Tibial nerve (tissue), 4 donors: ENCODE measurements around the gene IL31RA. TPM values are rescaled to one million over a fixed set of nuclear protein-coding genes. Genes with fewer than 3 reads are reported as not detected.

Source experiments
- DNase-seq, 2 donors: peaks; one replicate each; pipeline ENCODE4 v3.0.0-alpha.2; 2019; ENCODE audit warnings: low spot score in 2 of 2
- H3K27ac ChIP-seq, 4 donors: fragments of 200-600 bp; sonication (generic) in 3 of 4; one replicate each; pipeline ENCODE4 v1.5.1; 2017 to 2019; ENCODE audit warnings: mild to moderate bottlenecking in 1 of 4
- H3K27me3 ChIP-seq, 2 donors: fragments of 200-600 bp; sonication (generic) in 1 of 2; one replicate each; pipeline versions ENCODE4 v1.5.1 to v1.6.0; 2017 to 2019
- H3K36me3 ChIP-seq, 3 donors: fragments of 200-600 bp; sonication (generic); one replicate each; pipeline ENCODE4 v1.5.1; 2018 to 2019
- H3K4me1 ChIP-seq, 4 donors: fragments of 200-600 bp; sonication (generic) in 3 of 4; one replicate each; pipeline ENCODE4 v1.5.1; 2017 to 2019
- H3K4me3 ChIP-seq, 4 donors: fragments of 200-600 bp; sonication (generic) in 3 of 4; one replicate each; pipeline ENCODE4 v1.5.1; 2017 to 2019; ENCODE audit warnings: mild to moderate bottlenecking in 1 of 4, moderate library complexity in 1 of 4
- H3K9me3 ChIP-seq, 4 donors: fragments of 200-600 bp; sonication (generic) in 3 of 4; one replicate each; pipeline ENCODE4 v1.5.1; 2017 to 2019
- EP300 ChIP-seq, 2 donors: sonication (generic); formaldehyde crosslinking; IDR thresholded peaks; one replicate each; pipeline ENCODE4 v1.6.1; 2017; ENCODE audit warnings: antibody characterized with exemption in 2 of 2, mild to moderate bottlenecking in 1 of 2
- POLR2A ChIP-seq, 2 donors: fragments of 450-650 bp; IDR thresholded peaks; one replicate each; pipeline ENCODE4 v1.6.1; 2017; ENCODE audit warnings: antibody characterized with exemption in 2 of 2, mild to moderate bottlenecking in 2 of 2, moderate library complexity in 2 of 2
- WGBS, 2 donors: methylation state at CpG; one replicate each; pipeline ENCODE4 v1.1.5; 2018; 5-methylcytosine and 5-hydroxymethylcytosine counted together
- total RNA-seq, 4 donors: library from RNA; depleted of rRNA; stranded (reverse); fragments of >200 nt; gene quantifications; one replicate each; pipeline ENCODE4 v1.1.0, GENCODE V29; 2016
- TF ChIP-seq, protein P1 (sequence below), 5 experiments: fragments of 200-600 bp in 3 of 5; fragments of 450-650 bp in 2 of 5; sonication (generic) in 3 of 5; IDR thresholded peaks; one replicate each; pipeline ENCODE4 v1.5.1; 2016 to 2019; ENCODE audit warnings: antibody characterized with exemption in 5 of 5, mild to moderate bottlenecking in 3 of 5, moderate library complexity in 2 of 5

The IL31RA gene
- total RNA-seq, 4 donors from 2014 or later = 0.60 TPM; not detected in 3

DNA sequence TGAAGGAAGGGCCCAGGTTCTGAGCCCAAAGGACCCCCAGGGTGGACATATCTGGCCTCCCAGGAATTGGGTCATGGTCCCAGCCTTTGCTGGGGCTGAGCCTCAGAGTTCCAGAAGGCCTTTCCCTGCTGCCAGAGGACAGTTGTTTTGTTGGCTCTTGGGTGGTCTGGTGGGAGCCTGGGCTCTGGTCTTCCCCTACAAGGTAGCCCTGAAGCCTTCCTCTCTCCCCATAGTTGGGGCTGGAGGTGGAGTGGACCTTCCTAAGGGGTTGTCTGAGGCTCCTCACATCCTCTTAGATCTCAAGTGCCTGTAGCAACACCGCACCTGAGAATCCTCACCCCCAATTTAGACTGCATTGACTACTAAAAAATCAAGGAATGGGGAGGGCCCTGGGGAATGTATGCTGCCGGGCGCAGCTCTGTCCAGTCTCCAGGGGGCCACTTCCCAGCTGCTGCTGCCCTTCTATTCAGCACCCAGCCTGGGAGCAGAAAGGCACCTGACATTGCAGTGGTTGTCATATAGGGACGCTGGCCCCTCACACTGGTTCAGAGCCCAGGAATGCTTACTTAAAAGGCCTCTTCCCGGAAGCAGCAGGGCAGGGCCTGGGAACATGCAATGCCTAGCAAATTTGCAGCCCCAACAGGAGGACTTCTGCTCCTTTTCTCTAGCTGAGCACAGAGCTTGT lies 66.4 kb downstream of the IL31RA start:
- no peaks in the 10 kb centered on the region for H3K36me3 ChIP-seq
- TF ChIP-seq EP300 (IDR thresholded peaks at IDR 0.05) (no peak), POLR2A (IDR thresholded peaks at IDR 0.05) (no peak)
- TF ChIP-seq, protein P1, sequence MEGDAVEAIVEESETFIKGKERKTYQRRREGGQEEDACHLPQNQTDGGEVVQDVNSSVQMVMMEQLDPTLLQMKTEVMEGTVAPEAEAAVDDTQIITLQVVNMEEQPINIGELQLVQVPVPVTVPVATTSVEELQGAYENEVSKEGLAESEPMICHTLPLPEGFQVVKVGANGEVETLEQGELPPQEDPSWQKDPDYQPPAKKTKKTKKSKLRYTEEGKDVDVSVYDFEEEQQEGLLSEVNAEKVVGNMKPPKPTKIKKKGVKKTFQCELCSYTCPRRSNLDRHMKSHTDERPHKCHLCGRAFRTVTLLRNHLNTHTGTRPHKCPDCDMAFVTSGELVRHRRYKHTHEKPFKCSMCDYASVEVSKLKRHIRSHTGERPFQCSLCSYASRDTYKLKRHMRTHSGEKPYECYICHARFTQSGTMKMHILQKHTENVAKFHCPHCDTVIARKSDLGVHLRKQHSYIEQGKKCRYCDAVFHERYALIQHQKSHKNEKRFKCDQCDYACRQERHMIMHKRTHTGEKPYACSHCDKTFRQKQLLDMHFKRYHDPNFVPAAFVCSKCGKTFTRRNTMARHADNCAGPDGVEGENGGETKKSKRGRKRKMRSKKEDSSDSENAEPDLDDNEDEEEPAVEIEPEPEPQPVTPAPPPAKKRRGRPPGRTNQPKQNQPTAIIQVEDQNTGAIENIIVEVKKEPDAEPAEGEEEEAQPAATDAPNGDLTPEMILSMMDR (IDR thresholded peaks at IDR 0.05) = no peak
- WGBS, 2 donors = 95 to 100% methylated on average over 1 to 5 of the region's 5 CpGs
- no peak overlapping the region for H3K4me3 ChIP-seq
- no peaks in the 10 kb centered on the region for H3K27me3 ChIP-seq
- H3K4me1 ChIP-seq = no peaks in the 10 kb centered on the region
- H3K9me3 ChIP-seq = no peaks in the 10 kb centered on the region
- no peak for DNase-seq
- no peak overlapping the region for H3K27ac ChIP-seq

DNA sequence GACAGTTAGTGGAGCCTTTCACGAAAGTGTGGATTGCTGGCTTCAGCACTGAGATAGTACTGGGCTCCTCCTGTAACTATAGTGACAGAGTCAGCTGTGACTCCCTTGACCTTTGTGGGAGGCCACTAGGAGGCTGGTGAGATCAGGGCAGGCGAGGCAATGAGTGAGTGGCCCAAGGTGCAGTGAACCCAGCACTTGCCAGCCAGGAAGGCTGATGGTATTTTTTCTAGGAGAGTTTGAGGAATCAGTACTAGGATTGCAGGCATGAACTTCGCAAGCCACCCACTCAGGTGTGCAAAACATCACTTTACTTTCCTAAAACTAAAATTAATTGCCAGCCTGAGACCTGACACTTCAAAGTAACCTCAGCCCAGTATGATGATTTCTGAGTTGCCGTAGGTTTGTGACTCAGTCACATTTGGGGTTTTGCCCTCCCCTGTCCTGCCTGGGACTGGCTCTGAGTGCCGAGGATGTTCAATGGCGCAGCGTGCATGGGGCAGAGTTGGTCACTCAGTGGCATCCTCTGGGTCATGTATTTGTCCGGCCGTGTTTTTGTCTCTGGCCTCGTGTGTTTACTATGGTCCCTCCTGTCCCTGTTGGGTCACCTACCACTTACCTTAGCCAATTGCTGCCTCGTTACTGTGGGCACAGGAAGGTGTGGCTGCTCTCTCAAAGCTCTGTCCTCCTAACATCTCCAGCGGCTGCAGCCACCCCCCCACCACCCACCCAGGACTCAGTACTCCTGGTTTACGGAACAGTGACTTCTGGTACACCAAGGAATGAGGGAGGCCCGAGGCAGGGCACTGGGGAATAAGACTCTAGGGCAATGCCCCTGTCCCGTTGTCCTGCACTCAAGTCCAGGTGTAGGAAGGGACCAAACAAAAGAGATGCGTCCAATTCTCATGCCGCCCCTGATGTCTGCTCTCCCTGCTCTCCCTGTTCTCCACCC lies 67.2 kb downstream of the IL31RA start:
- H3K4me1 ChIP-seq = no peaks in the 10 kb centered on the region
- H3K36me3 ChIP-seq = no peaks in the 10 kb centered on the region
- H3K9me3 ChIP-seq = no peaks in the 10 kb centered on the region
- no peak overlapping the region for H3K27ac ChIP-seq
- no peaks in the 10 kb centered on the region for H3K27me3 ChIP-seq
- no peak for DNase-seq
- 92 to 95% methylated on average over 15 to 17 of the region's 17 CpGs for WGBS, 2 donors
- H3K4me3 ChIP-seq = no peak overlapping the region
- TF ChIP-seq, protein P1 (IDR thresholded peaks at IDR 0.05) = no peak

DNA sequence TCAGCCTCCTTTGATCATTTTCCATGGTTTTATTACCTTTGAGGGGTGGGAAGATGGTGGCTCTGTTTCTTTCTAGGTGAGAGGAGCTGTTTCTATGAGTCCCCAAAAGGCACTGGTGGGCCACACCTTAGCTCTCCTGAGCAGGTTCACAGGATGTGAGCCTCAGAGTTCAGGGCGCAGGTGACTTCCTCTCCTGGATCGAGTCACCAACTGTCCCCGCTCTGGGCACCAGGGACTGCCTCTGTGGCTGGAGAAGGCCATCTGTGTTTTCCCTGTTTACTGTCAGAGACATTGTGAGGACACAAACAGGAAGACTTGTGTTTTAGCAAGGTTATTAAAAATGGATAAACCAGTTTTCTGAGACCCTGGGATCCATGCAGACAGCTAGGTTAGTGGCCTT lies 68.5 kb downstream of the IL31RA start:
- TF ChIP-seq, protein P1 (IDR thresholded peaks at IDR 0.05) = no peak
- TF ChIP-seq POLR2A (IDR thresholded peaks at IDR 0.05) (no peak), EP300 (IDR thresholded peaks at IDR 0.05) (no peak)
- Histone ChIP-seq H3K4me3 (no peak overlapping the region), H3K27me3 (no peaks in the 10 kb centered on the region), H3K27ac (no peak overlapping the region), H3K36me3 (no peaks in the 10 kb centered on the region), H3K4me1 (peaks cover 0 to 4% (median 2%) of the 10 kb centered on the region in 4 donors), H3K9me3 (no peaks in the 10 kb centered on the region)
- 81 to 95% methylated on average over 3 of the region's 3 CpGs for WGBS, 2 donors
- no peak for DNase-seq

DNA sequence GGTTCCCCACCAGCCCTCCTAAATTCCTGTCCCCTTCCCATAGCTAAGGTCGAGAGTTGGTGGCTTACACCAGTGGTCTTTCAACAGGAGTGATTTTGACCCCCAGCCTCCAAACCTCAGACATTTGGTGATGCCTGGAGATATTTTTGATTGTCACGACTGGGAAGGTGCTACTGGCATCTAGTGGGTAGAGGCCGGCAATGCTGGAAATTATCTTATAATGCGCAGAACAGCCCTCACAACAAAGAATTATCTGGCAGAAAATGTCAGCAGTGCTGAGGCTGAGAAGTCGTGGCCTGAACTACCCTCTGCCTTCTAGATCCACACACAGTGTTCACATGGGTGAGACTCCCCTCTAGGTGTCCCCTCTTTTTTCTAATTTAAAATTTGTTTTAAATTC lies 69.6 kb downstream of the IL31RA start:
- peaks cover 0 to 4% (median 2%) of the 10 kb centered on the region in 4 donors for H3K4me1 ChIP-seq
- H3K27me3 ChIP-seq = no peaks in the 10 kb centered on the region
- no peak for TF ChIP-seq EP300 (IDR thresholded peaks at IDR 0.05)
- TF ChIP-seq, protein P1 (IDR thresholded peaks at IDR 0.05) = peak in 1 of 5 experiments; percentile 17
- DNase-seq = no peak
- WGBS, 2 donors = 55 to 56% methylated on average over 5 of the region's 5 CpGs
- no peak overlapping the region for H3K4me3 ChIP-seq
- no peak overlapping the region for H3K27ac ChIP-seq
- no peaks in the 10 kb centered on the region for H3K9me3 ChIP-seq
- H3K36me3 ChIP-seq = no peaks in the 10 kb centered on the region

DNA sequence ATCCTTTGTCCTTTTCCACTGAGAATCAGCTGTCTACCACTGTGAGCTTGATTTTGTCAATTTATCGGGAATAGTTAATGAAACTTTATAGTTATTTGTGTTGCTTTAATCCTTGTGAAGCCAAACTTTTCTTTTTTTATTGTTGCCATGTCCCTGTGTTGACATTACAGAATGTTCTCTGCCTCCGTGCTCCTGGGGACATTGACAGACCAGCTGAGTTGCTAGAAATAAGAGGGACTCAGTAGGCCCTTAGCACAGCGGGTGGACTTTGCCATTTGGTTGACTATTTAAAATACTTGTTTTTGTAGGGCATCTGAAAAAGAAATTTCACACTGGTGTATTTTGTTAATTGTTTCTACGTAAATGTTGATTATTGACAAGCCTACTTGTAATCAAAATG lies 70.5 kb downstream of the IL31RA start:
- no peak overlapping the region for H3K4me3 ChIP-seq
- WGBS, 2 donors = 90% methylated on average over 4 of the region's 4 CpGs
- H3K9me3 ChIP-seq = no peaks in the 10 kb centered on the region
- no peaks in the 10 kb centered on the region for H3K27me3 ChIP-seq
- H3K27ac ChIP-seq = no peak overlapping the region
- DNase-seq = no peak
- peaks cover 0 to 4% (median 2%) of the 10 kb centered on the region in 4 donors for H3K4me1 ChIP-seq
- H3K36me3 ChIP-seq = no peaks in the 10 kb centered on the region
- TF ChIP-seq POLR2A (IDR thresholded peaks at IDR 0.05) = no peak
- no peak for TF ChIP-seq EP300 (IDR thresholded peaks at IDR 0.05)
- TF ChIP-seq, protein P1 (IDR thresholded peaks at IDR 0.05) = no peak
